Measurements from ENCODE around the gene ERMN.

ERMN gene

DNA sequence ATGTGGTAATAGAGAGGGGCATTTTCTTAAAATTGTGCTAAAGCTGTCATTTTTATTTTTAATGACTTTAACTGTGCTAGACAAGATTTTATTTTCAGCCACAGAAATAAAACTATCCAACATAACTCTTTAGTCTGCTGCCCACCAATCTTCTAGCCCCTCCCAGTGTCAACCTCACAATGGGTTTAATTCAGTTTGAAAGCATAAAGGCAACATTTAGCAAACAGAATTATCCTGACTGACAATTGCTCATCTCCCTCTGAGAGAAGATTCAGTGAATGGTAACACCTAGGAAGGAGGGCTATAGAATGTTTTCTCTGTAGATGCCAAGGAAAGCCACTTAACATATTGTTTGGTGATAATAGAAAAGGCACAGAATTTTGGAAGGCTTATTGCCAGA, 5.2 kb downstream of the ERMN start:
- TF ChIP-seq, protein P1, sequence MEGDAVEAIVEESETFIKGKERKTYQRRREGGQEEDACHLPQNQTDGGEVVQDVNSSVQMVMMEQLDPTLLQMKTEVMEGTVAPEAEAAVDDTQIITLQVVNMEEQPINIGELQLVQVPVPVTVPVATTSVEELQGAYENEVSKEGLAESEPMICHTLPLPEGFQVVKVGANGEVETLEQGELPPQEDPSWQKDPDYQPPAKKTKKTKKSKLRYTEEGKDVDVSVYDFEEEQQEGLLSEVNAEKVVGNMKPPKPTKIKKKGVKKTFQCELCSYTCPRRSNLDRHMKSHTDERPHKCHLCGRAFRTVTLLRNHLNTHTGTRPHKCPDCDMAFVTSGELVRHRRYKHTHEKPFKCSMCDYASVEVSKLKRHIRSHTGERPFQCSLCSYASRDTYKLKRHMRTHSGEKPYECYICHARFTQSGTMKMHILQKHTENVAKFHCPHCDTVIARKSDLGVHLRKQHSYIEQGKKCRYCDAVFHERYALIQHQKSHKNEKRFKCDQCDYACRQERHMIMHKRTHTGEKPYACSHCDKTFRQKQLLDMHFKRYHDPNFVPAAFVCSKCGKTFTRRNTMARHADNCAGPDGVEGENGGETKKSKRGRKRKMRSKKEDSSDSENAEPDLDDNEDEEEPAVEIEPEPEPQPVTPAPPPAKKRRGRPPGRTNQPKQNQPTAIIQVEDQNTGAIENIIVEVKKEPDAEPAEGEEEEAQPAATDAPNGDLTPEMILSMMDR (IDR thresholded peaks at IDR 0.05; ENCODE audit: low read depth, low read length), result no peak
- no peak for DNase-seq (ENCODE audit: extremely low read depth, low read depth)

DNA sequence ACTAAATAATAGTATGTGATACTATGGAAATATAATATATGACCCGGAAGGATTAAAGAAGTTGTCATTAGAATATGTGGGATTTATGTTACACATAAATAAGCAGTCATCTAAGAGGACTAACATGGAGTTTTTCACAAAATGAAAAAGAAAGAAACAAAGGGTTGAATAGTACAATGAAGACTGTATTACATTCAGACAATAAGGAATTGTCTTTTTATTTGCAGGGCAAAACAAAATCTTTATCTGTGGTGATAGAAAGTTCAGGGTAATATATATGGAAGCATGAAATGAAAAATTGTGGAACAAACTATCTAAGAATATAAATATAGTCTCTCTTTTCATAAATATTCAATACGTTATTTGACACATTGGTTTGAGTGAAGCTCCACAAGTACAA, 5.8 kb downstream of the ERMN start:
- TF ChIP-seq, protein P1 (IDR thresholded peaks at IDR 0.05; ENCODE audit: low read depth, low read length), result no peak
- no peak for DNase-seq (ENCODE audit: extremely low read depth, low read depth)

DNA sequence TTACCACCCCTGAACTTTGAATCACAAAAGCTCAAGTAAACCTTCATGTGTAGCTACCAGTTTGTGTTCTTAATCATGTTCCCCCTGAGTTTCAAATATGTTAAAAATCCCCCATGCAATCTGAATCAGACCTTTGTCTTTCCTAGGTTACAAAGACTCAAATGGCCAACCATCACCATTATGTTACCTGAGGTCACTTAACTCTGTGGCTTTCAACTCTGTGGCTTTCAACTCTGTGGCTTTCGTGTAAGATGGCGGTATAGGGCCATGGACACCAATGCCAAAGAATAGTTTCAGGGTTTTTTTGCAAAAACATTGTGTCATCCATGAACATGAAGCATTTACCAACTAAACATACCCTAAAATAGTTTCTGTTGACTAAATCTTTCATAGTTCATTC, 6.7 kb downstream of the ERMN start:
- no peak for DNase-seq (ENCODE audit: extremely low read depth, low read depth)
- TF ChIP-seq, protein P1 (IDR thresholded peaks at IDR 0.05; ENCODE audit: low read depth, low read length), result no peak

DNA sequence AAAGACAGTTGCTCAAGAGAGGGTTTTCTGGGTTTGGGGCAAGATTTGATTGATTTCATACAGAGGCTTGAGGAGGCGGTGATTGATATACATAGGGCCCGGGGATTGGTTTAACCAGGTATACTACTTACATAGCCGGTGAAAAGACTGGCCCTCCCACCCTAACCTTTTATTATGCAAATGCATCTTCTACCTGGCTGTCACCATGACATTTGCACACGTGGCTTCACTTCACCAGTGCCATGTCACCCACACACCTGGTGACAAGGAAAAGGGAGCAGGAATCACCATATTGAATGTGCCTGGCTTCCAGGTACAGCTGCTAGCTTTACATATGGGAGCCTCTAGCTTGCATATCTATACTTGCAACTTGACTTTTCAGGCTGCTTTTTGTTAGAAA, 9.7 kb downstream of the ERMN start:
- DNase-seq (ENCODE audit: extremely low read depth, low read depth), result no peak
- TF ChIP-seq, protein P1 (IDR thresholded peaks at IDR 0.05; ENCODE audit: low read depth, low read length), result no peak

DNA sequence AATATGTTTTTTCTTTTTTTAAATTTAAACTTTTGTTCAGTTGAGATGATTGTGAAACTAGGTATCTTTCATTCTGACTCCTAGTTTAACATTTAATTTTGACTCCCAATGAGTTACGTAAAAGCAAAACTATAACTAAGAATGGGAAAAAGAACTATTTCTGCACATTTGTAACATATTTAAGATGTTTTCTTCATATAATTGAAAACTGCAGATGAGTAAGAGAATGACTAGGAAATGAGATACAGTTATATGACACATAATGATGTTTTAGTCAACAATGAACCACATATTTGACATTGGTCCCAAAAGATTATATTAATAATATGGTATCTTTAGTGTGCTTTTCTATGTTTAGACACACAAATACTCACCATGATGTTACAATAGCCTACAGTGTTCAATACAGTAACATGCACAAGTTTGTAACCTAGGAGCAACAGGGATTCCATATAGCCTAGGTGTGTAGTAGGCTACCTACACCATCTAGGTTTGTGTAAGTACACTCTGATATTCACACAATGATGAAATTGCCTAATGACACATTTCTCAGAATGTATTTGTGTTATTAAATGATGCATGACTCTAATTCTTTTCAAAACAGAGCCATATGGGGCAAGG, 12.6 kb downstream of the ERMN start:
- DNase-seq (ENCODE audit: extremely low read depth, low read depth), result no peak
- TF ChIP-seq, protein P1 (IDR thresholded peaks at IDR 0.05; ENCODE audit: low read depth, low read length), result no peak

DNA sequence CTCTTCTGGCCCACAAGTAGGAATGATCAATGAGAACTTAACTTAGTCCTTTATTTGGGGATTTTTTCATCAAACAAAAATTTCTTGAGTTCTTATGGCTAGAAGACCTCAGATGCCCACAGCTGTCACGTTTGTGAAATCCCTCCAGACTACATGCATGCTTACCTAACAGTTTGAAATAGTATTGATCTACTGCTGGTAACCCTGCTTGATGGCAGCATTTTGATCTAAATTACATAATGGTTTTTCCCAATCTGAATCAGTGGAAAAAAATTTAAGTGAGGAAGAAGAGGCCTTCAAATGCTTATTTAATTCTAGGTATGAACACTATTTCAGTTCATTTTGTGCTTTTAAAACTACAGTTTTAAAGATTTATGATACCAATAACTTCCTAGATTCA, 13.9 kb downstream of the ERMN start:
- TF ChIP-seq, protein P1 (IDR thresholded peaks at IDR 0.05; ENCODE audit: low read depth, low read length), result no peak
- no peak for DNase-seq (ENCODE audit: extremely low read depth, low read depth)

DNA sequence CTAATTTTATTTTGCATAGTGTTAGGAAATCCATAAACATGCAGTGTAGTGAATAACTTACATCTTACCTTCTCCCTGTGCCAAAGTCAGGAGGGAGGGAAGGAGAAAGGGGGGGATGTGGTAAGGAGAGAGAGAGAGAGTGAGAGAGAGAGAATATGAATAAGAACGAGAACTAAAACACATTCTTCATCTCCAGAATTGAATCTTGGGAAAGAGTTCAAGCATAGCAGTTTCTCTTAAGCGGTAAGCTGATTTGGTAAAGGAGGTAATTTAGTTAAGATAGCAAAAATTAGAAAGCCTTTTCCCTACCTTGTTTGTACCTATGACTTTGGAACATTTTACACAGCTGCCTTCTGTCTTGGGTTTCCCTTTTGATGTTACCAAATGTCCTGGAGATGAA, 15.7 kb downstream of the ERMN start:
- DNase-seq (ENCODE audit: extremely low read depth, low read depth), result no peak
- TF ChIP-seq, protein P1 (IDR thresholded peaks at IDR 0.05; ENCODE audit: low read depth, low read length), result no peak
